Measurements from ENCODE around the gene THADA.

THADA gene

DNA sequence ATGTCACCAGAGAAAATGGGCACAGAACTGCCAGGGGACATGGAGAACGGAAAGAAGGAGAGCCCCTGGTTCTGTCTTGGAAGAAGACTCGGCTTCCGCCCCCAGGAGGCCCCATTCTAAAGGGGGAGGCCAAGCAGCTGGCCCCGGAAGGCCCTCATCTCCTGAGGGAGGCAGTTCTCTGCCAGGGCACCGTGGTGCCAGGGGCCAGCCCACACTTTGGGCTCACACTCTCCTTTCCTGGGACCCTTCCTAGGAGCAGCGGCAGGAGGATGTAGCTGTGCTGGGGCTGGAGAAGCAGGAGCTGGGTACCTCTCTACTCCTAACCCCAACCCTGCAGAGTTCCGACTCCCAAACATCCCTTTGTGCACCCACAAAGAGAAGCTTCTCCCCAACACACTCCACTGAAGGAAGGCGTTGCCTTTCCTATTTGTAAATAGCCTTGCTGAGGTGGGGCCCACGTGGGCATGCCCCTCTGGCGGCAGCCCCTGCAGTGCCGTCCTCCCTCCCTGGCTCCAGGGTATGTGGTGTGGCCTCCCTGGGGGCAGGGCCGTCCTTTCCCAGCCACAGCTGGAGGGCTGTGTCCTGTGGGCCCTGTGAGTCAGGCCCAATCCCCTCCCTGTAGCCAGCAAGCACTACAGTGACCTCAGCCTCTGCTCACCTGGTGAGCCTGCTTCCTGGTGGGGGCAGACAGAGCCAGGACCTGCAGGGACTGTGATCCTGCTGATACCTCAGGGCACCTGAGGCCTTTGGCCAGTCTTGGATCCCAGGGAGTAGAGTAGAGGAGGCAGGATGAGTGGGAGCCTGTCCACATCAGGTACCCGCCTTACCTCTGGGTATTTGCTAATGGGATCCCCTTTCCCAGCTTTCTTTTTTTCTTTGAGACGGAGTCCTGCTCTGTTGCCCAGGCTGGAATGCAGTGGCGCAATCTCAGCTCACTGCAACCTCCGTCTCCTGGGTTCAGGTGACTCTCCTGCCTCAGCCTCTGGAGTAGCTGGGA is 396.0 kb downstream of the THADA start:
- Histone ChIP-seq H3K9me3 (ENCODE audit: control insufficient read depth, insufficient read depth, low read depth, low read length) (no peaks in the 10 kb centered on the region), H3K36me3 (ENCODE audit: control insufficient read depth, insufficient read depth, low read length) (no peaks in the 10 kb centered on the region), H3K27me3 (ENCODE audit: control insufficient read depth, insufficient read depth, low read length) (no peaks in the 10 kb centered on the region), H3K27ac (ENCODE audit: low read depth, low read length) (peak overlapping the region; percentile 9; the same call in 1 of the 2 replicates), H3K9ac (ENCODE audit: low read length) (peak overlapping the region; percentile 32), H3K4me3 (ENCODE audit: low read depth, low read length) (no peak overlapping the region), H3K4me1 (ENCODE audit: control insufficient read depth, insufficient read depth, low read length) (peaks cover 18% of the 10 kb centered on the region)

DNA sequence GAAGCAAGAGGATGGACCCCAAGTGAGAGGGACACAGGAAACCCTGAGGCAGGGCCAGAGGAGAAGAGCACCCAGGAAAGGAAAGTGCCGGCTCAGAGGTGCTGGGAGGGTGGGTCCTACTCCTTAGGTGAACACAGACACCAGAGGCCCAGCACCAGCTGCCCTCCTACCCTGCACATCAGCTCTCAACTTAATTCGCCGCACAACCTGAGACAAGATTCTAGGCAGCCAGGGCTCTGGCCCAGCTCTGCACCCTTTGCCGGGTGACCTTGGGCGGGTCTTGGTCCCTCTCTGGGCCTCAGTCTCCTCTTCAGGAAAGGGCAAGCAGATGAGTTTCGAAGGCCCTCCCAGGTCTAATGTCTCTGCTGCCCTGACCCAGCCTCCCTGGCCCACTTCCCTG is 397.6 kb downstream of the THADA start:
- Histone ChIP-seq H3K27me3 (ENCODE audit: control insufficient read depth, insufficient read depth, low read length) (no peaks in the 10 kb centered on the region), H3K27ac (ENCODE audit: low read depth, low read length) (no peak overlapping the region), H3K4me1 (ENCODE audit: control insufficient read depth, insufficient read depth, low read length) (peaks cover 29% of the 10 kb centered on the region), H3K4me3 (ENCODE audit: low read depth, low read length) (no peak overlapping the region), H3K36me3 (ENCODE audit: control insufficient read depth, insufficient read depth, low read length) (no peaks in the 10 kb centered on the region), H3K9me3 (ENCODE audit: control insufficient read depth, insufficient read depth, low read depth, low read length) (no peaks in the 10 kb centered on the region), H3K9ac (ENCODE audit: low read length) (no peak overlapping the region)

GRCh38 chr2:43197588-43197896 is 398.3 kb downstream of the THADA start:
- no peaks in the 10 kb centered on the region for H3K36me3 ChIP-seq (ENCODE audit: control insufficient read depth, insufficient read depth, low read length)
- H3K4me1 ChIP-seq (ENCODE audit: control insufficient read depth, insufficient read depth, low read length) = peaks cover 31% of the 10 kb centered on the region
- no peak overlapping the region for H3K4me3 ChIP-seq (ENCODE audit: low read depth, low read length)
- no peak overlapping the region for H3K9ac ChIP-seq (ENCODE audit: low read length)
- H3K27ac ChIP-seq (ENCODE audit: low read depth, low read length) = no peak overlapping the region
- H3K27me3 ChIP-seq (ENCODE audit: control insufficient read depth, insufficient read depth, low read length) = no peaks in the 10 kb centered on the region
- no peaks in the 10 kb centered on the region for H3K9me3 ChIP-seq (ENCODE audit: control insufficient read depth, insufficient read depth, low read depth, low read length)

- Histone ChIP-seq H3K27ac (ENCODE audit: low read depth, low read length) (no peak overlapping the region), H3K9ac (ENCODE audit: low read length) (no peak overlapping the region), H3K36me3 (ENCODE audit: control insufficient read depth, insufficient read depth, low read length) (no peaks in the 10 kb centered on the region), H3K4me3 (ENCODE audit: low read depth, low read length) (no peak overlapping the region), H3K27me3 (ENCODE audit: control insufficient read depth, insufficient read depth, low read length) (no peaks in the 10 kb centered on the region), H3K4me1 (ENCODE audit: control insufficient read depth, insufficient read depth, low read length) (peaks cover 31% of the 10 kb centered on the region), H3K9me3 (ENCODE audit: control insufficient read depth, insufficient read depth, low read depth, low read length) (no peaks in the 10 kb centered on the region)
These were observed 398.9 kb downstream of the THADA start for GRCh38 chr2:43196768-43197587.

DNA sequence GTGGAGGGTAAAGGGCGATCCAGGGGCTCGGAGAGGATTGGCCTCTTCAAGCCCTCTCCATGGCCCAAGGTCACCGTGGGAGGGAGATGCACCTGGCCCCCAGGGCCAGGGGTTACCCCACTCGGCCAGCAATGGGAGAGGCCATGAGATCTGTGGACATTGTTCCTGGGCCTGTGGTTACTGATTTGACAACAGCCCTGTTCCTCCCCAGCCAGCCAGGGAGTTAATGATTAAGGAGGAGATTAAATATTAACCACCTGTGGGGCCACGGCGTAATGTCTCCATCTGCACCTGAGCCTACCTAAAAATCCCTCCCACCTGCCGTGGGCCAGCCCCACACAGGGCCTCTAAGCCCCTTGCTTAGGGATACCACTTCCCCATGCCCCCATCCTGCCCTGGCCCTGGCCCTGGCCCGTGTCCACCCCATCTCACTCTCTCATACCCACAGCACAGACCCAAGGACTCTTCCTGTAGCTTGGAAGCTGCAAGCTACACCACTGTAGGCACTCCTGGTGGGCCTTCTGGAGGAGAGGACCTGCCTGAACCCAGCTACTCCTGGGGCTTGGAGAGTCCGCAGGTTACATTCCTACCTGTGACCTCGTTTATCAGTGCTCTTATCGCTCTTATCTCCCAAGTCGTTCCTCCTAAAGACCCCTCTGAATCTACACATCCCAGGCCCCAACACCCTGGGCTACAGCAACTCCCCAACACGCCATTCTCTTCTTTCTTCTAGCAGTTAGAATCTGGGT is 401.5 kb downstream of the THADA start:
- H3K4me1 ChIP-seq (ENCODE audit: control insufficient read depth, insufficient read depth, low read length) = peaks cover 21% of the 10 kb centered on the region
- no peak overlapping the region for H3K27ac ChIP-seq (ENCODE audit: low read depth, low read length)
- H3K9me3 ChIP-seq (ENCODE audit: control insufficient read depth, insufficient read depth, low read depth, low read length) = no peaks in the 10 kb centered on the region
- no peak overlapping the region for H3K9ac ChIP-seq (ENCODE audit: low read length)
- no peaks in the 10 kb centered on the region for H3K27me3 ChIP-seq (ENCODE audit: control insufficient read depth, insufficient read depth, low read length)
- no peaks in the 10 kb centered on the region for H3K36me3 ChIP-seq (ENCODE audit: control insufficient read depth, insufficient read depth, low read length)
- no peak overlapping the region for H3K4me3 ChIP-seq (ENCODE audit: low read depth, low read length)

DNA sequence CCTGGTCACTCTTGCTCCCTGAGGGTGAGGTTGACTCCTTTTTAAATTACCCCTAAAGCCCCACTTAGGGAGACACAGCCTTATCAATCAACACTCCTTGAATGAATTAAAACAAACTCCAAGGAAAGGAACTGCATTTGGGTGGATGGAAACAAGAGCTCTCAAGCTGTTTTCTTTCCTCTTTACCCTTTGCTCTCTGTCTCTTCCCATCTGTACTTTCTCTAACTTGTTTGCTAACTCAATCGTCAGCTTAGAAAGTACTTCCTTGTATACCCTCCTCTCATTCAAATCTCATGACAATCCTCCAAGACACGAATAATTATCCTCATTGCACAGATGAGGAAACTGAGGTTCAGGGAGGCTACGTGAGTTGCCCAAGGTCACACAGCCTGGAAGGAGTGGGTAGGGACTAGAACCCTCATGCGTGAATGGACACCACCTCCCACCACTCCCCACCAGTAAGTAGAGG is 402.2 kb downstream of the THADA start:
- Histone ChIP-seq H3K36me3 (ENCODE audit: control insufficient read depth, insufficient read depth, low read length) (no peaks in the 10 kb centered on the region), H3K27ac (ENCODE audit: low read depth, low read length) (no peak overlapping the region), H3K27me3 (ENCODE audit: control insufficient read depth, insufficient read depth, low read length) (no peaks in the 10 kb centered on the region), H3K4me1 (ENCODE audit: control insufficient read depth, insufficient read depth, low read length) (peaks cover 20% of the 10 kb centered on the region), H3K9ac (ENCODE audit: low read length) (no peak overlapping the region), H3K9me3 (ENCODE audit: control insufficient read depth, insufficient read depth, low read depth, low read length) (no peaks in the 10 kb centered on the region), H3K4me3 (ENCODE audit: low read depth, low read length) (no peak overlapping the region)

DNA sequence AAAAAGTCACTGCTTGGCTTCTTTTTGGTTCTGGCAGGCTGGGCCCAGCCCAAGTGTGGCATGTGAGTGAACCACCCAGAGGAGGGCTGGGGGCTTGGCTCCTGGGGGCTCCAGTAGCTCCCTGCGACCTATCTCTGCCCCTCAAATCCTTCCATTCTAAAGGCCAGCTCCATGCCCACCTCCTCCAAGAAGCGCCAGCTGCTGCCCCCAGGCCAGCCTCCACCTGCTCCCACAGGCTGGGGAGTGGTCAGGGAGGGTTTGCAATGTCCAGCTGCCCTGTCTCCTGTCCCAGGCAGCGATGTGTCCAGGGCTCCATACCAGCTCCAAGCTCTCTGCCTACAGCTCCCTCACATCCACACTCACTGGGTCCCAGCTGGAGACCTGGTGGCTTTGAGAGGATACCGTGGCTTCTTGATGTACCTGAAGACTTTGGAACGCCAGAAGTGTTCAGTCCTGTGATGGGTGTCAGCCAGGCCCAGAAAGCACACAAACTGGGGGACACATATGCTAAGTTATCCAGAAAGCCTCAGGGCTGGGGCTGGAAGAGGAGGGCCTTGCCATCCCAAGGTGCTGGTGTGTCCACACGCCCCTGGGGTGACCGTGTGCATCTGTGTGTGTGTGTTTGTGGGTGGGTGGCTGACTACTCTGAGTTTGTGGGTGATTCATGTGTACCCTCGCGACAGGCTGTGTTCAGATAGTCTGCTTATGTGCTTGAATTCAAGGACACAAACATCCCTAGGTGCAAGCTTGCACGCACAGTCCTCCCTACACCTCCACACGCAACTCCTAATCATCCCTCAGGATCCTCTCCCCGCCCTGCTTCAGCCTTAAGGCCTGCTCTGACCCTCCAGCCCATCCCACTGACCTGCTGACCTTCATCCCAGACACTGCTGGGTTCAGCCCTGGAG is 402.8 kb downstream of the THADA start:
- Histone ChIP-seq H3K9me3 (ENCODE audit: control insufficient read depth, insufficient read depth, low read depth, low read length) (no peaks in the 10 kb centered on the region), H3K36me3 (ENCODE audit: control insufficient read depth, insufficient read depth, low read length) (no peaks in the 10 kb centered on the region), H3K4me3 (ENCODE audit: low read depth, low read length) (no peak overlapping the region), H3K4me1 (ENCODE audit: control insufficient read depth, insufficient read depth, low read length) (peaks cover 22% of the 10 kb centered on the region), H3K9ac (ENCODE audit: low read length) (no peak overlapping the region), H3K27ac (ENCODE audit: low read depth, low read length) (no peak overlapping the region), H3K27me3 (ENCODE audit: control insufficient read depth, insufficient read depth, low read length) (no peaks in the 10 kb centered on the region)

- no peaks in the 10 kb centered on the region for H3K27me3 ChIP-seq (ENCODE audit: control insufficient read depth, insufficient read depth, low read length)
- no peaks in the 10 kb centered on the region for H3K36me3 ChIP-seq (ENCODE audit: control insufficient read depth, insufficient read depth, low read length)
- peaks cover 26% of the 10 kb centered on the region for H3K4me1 ChIP-seq (ENCODE audit: control insufficient read depth, insufficient read depth, low read length)
- H3K9me3 ChIP-seq (ENCODE audit: control insufficient read depth, insufficient read depth, low read depth, low read length) = no peaks in the 10 kb centered on the region
- no peak overlapping the region for H3K27ac ChIP-seq (ENCODE audit: low read depth, low read length)
- no peak overlapping the region for H3K4me3 ChIP-seq (ENCODE audit: low read depth, low read length)
- H3K9ac ChIP-seq (ENCODE audit: low read length) = no peak overlapping the region
These were observed 403.8 kb downstream of the THADA start for GRCh38 chr2:43191947-43192516.

DNA sequence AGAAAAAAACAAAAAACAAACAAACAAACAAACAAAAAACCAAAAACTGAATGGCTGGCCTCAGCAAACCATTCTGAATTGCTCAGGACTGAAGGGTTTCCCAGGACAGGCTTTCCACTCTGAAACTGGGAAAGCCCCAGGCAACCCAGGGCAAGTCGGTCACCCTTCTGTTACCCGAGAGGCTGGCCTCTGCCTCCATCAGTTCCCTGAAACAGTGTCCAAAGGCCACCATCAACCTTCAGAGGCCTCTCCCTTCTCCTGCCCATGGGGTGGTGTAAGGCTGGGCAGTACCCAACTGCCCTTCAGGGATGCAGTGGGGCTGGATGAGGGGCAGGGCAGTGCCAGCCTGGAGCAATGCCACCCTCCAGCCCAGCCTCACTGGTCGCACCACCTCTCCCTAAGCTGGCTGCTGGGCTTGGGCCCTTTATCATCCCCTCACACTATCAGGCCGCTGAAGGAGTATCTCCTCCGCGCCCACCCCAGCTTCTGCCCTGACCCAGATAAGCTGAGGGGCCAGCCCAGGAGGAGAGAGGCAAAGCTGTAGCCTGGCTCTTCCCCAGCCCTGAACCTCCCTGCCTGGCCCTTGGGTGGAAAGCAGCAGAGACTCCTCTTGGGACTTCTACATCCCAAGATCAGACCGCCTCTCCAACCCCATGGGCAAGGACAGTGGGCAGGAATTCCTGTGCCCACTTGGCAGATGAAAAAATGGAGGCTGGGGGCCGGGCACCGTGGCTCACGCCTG is 405.4 kb downstream of the THADA start:
- no peak overlapping the region for H3K27ac ChIP-seq (ENCODE audit: low read depth, low read length)
- H3K4me3 ChIP-seq (ENCODE audit: low read depth, low read length) = no peak overlapping the region
- H3K9me3 ChIP-seq (ENCODE audit: control insufficient read depth, insufficient read depth, low read depth, low read length) = no peaks in the 10 kb centered on the region
- H3K36me3 ChIP-seq (ENCODE audit: control insufficient read depth, insufficient read depth, low read length) = no peaks in the 10 kb centered on the region
- peaks cover 39% of the 10 kb centered on the region for H3K4me1 ChIP-seq (ENCODE audit: control insufficient read depth, insufficient read depth, low read length)
- no peaks in the 10 kb centered on the region for H3K27me3 ChIP-seq (ENCODE audit: control insufficient read depth, insufficient read depth, low read length)
- no peak overlapping the region for H3K9ac ChIP-seq (ENCODE audit: low read length)
